KOPT-K1 (cell line): ENCODE measurements around the gene TOR1AIP2.

Source experiments
- H3K27ac ChIP-seq: fragments of 200-600 bp; sonication (generic); 2 replicates; pipeline ENCODE4 v1.5.1; 2016; ENCODE audit warnings: antibody characterized with exemption, mild to moderate bottlenecking, low read depth, low read length; ENCODE audit not compliant: poor library complexity, severe bottlenecking
- H3K36me3 ChIP-seq: fragments of 200-600 bp; sonication (generic); 2 replicates; pipeline ENCODE4 v1.5.1; 2017; ENCODE audit warnings: antibody characterized with exemption, mild to moderate bottlenecking, low read length, moderate library complexity; ENCODE audit not compliant: insufficient read depth
- H3K9me3 ChIP-seq: fragments of 200-600 bp; sonication (generic); 2 replicates; pipeline ENCODE4 v1.5.1; 2017; ENCODE audit warnings: antibody characterized with exemption, low read length, mild to moderate bottlenecking; ENCODE audit not compliant: insufficient read depth, poor library complexity, severe bottlenecking

The TOR1AIP2 gene

DNA sequence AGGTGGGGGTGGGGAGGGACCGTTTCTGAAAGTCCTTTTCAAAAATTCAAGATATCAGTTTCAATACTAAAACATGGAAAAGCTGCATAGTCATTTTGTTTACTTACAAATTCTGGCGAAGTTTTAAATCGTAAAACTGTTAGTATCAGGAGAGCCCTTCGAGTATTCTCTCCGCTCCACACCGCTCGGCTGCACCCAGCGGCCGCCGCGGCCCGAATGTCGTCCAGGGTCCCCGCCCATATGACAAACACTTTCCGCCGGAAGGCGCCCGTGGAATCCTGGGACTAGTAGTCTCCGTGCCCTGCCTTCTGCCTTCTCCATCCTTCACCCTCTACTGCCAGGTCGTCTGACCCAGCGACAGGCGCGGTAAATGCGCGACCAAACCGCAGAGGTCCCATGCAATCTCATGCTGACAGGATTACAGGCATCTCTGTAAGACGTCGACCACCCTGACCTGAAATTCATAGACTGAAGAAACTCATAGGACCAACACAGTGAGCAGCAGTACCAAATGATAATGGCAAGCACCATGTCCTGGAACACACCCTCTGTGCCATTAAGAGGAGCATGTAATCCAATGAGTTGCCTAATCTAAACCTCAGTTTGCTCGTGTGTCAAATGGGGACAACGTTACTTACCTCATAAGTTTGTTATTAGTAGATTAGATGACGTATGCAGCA, at the start of gene TOR1AIP2:
Gene TOR1AIP2 (minus strand): TSS at position 218 of the 680 bp plus-strand sequence. CDS start 25,138 bp downstream, outside the sequence.
- H3K9me3 ChIP-seq, result no peaks in the 10 kb centered on the region
- peaks cover 36% of the 10 kb centered on the region for H3K36me3 ChIP-seq
- H3K27ac ChIP-seq, result peak within 1 kb of the TSS; percentile 54

DNA sequence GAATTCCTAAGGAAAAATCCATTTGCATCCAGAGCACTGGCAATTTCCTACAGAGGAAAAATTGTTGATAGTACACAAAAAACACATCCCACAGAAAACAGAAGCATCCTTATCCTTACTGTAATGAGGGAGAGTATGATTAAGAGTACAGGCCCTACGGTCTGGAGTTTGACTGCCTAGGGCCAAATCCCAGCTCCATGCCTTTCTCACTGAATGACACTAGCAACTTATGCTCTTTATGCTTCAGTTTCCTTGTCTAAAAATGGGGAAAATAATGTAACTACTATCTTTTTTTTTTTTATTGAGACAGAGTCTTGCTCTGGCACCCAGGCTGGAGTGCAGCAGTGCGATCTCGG, 49.2 kb upstream of the TOR1AIP2 start:
- no peak overlapping the region for H3K27ac ChIP-seq

DNA sequence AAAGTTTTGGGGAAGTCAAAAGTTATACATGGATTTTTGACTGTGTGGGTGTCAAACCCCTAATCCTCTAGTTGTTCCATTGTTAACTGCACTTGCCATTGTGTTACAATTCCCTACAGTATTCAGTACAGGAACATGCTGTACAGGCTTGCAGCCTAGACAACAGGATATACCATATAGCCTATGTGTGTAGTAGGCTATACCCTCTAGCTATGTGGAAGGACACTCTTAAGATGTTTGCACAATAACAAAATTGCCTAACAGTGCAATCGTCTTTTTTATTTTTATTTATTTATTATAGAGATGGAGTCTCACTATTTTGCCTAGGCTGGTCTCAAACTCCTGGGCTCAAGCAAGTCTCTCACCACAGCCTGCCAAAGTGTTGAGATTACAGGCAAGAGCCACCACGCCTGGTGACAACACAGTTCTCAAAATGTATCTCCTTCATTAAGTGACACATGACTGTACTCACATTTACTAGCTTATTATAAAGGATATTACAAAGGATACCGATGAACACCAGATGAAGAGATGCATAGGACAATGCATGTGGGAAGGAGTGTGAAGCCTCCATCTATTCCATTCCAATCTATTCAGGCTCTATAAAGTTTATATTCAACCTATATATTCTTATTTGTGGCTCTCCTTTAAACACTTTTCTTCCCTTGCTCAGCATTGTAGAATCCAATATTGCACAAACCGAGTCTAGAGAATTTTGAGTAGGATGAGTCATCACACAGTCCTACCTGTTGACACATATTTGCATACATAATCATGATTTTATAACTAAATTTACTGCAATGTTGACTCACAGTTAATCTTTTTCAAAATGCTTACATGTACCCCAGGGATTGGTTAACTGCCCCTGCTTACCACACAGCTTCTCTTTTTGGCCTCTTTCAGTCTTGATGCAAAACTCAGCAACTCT, 48.6 kb upstream of the TOR1AIP2 start:
- peaks cover 14% of the 10 kb centered on the region; the same call in 1 of the 2 replicates for H3K36me3 ChIP-seq
- no peak overlapping the region for H3K27ac ChIP-seq
- no peaks in the 10 kb centered on the region for H3K9me3 ChIP-seq

More for the DNA sequence above, 49.2 kb upstream of the TOR1AIP2 start:
- Histone ChIP-seq H3K36me3 (peaks cover 7% of the 10 kb centered on the region; the same call in 1 of the 2 replicates), H3K9me3 (no peaks in the 10 kb centered on the region)

DNA sequence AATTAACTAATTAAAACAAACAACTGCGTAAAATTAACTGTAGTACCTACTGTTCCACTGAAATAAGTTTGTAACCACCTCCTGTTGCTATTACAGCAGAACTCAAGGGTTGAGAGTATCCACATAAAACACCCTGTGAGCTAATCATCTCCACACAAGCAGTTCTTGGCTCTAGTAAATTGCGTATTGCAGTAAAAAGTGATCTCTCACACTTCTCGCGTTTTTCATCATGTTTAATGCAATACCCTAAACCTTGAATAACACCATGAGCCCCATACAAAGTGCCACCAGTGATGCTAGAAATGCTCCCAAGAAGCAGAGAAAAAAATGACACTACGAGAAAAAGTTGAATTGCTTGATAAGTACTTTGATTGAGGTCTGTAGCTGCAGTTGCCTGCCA, 47.7 kb upstream of the TOR1AIP2 start:
- Histone ChIP-seq H3K9me3 (no peaks in the 10 kb centered on the region), H3K36me3 (peaks cover 22% of the 10 kb centered on the region; the same call in 1 of the 2 replicates), H3K27ac (no peak overlapping the region)

DNA sequence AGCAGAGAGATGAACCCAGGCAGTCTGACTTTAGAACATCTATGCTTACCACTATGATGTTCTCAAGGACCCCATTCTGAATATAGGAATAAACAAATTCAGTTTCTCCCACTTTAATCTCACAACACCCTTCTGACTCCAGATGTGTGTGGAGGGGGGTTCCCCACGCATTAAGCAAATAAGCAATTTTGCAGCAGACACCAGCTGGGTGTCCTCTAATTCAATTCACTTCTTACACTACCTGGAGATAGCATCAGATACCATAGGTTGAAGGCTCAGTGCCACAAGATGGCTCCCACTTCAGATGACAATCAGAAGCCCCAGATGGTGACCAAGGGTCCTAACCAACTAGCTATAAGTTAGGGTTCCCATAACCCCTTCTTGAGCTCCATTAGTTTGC, 46.7 kb upstream of the TOR1AIP2 start:
- no peak overlapping the region for H3K27ac ChIP-seq
- peaks cover 31% of the 10 kb centered on the region for H3K36me3 ChIP-seq
- H3K9me3 ChIP-seq, result no peaks in the 10 kb centered on the region

DNA sequence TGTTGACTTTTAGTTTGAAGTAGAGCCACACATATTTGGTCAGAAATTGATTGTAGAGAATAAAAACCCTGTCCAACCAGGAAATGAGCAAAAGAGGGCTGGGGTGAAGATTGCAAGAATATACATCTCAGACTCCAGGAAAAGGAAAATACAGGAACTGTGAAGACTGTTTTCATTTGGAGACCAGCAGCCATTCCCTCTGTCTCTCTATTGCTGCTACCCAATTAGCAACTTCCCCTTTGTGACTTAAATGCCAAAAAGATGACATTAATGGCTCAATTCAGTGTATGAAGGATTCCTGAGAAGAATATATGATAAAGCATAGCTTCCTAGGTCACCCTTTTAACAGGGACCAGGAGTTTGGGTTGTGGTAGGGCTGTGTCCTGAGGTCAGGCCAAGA, 45.4 kb upstream of the TOR1AIP2 start:
- Histone ChIP-seq H3K9me3 (no peaks in the 10 kb centered on the region), H3K36me3 (peaks cover 43% of the 10 kb centered on the region), H3K27ac (no peak overlapping the region)

DNA sequence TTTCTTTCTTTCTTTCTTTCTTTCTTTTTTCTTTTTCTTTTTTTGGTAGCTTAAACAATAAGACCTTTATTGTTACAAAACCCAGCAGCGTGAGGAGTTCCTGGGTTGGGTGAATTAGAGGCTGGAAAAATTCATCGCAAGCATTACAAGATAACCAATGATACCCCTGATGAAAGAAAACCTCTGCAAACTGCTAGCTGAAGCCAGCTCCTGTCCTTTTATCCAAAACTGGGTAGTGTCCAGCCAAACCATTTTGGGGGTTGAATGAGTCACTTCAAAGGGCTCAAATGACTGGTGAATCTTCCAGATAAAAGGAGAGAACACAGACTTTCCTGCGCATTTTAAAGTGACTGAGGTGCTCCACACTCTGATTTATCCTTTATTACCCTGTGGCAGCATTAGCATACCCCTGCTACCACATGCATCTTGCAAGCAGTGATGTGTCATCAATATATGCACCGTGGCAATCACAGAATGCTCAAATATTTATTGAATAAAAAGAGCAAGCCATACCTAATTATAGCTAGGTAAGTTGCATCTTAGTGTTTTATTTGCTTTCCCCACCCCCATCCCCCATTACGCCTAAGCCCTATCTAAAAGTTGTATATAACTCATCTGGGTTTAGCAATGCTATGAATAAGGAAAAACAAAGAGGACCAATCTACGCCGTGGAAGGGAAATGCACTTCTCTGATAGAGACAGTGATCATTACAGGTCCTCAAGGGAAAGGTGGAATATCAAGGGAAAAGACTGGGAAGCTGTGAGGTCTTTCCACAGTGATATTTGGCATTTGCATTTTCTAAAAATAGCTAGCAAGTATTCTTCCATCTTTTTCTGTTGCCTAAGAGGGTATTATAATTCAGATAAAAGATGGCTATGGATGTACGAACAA, 44.6 kb upstream of the TOR1AIP2 start:
- peaks cover 51% of the 10 kb centered on the region for H3K36me3 ChIP-seq
- no peak overlapping the region for H3K27ac ChIP-seq
- no peaks in the 10 kb centered on the region for H3K9me3 ChIP-seq

DNA sequence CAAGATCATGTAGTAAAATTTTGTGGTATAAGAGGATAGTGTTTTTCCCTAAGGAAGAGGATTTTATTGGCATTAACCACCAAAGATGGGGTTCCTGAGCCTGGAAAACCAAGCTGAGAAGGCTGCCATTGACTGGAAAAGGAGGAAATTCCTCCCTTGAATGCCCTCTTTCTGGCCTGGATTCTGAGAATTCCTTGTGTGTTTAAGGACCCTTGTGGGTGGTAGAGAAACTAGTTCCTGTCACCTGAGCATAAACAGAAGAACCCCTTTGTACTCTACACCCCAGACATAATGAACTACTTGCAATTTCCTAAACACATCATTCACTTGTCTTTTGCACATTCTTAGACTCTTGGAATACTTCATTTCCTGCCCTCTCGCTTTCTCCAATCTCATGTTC, 43.9 kb upstream of the TOR1AIP2 start:
- Histone ChIP-seq H3K36me3 (peaks cover 53% of the 10 kb centered on the region), H3K27ac (no peak overlapping the region), H3K9me3 (no peaks in the 10 kb centered on the region)

DNA sequence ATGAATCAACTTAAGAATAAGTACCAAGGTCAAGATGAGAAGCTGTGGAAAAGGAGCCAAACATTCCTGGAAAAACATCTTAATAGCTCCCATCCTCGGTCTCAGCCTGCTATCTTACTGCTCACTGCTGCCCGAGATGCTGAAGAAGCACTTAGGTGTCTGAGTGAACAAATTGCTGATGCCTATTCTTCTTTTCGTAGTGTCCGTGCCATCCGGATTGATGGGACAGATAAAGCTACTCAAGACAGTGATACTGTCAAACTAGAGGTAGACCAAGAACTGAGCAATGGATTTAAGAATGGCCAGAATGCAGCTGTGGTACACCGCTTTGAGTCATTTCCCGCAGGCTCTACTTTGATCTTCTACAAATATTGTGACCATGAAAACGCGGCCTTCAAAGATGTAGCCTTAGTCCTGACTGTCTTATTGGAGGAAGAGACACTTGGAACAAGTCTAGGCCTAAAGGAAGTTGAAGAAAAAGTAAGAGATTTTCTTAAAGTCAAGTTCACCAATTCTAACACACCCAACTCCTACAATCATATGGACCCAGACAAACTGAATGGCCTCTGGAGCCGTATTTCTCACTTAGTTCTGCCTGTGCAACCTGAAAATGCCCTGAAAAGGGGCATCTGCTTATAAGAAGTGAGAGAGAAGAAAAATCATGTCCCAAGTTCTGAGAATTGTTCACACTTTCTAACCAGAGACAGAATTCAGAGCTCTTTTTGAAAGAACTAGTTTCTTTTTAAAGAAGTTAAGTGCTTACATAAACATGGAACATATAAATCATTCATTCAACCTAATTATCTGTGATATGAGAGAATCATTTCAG, 40.2 kb upstream of the TOR1AIP2 start:
- no peaks in the 10 kb centered on the region for H3K9me3 ChIP-seq
- peaks cover 87% of the 10 kb centered on the region for H3K36me3 ChIP-seq
- no peak overlapping the region for H3K27ac ChIP-seq

DNA sequence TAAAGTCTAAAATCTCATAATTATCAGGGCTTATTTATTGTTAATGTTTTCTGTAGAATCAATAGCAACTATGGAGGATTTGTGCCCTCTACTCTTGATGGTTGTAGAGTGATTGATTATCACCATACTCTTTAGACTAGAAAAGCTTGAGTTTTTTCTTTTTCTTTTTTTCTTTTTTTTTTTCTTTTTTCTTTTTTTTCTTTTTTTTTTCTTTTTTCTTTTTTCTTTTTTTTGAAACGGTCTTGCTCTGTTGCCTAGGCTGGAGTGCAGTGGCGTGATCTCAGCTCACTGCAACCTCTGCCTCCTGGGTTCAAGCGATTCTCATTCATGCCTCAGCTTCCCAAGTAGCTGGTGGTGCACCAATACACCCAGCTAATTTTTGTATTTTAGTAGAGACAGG, 34.2 kb upstream of the TOR1AIP2 start:
- H3K27ac ChIP-seq, result no peak overlapping the region
- peaks cover 85% of the 10 kb centered on the region for H3K36me3 ChIP-seq
- H3K9me3 ChIP-seq, result no peaks in the 10 kb centered on the region

DNA sequence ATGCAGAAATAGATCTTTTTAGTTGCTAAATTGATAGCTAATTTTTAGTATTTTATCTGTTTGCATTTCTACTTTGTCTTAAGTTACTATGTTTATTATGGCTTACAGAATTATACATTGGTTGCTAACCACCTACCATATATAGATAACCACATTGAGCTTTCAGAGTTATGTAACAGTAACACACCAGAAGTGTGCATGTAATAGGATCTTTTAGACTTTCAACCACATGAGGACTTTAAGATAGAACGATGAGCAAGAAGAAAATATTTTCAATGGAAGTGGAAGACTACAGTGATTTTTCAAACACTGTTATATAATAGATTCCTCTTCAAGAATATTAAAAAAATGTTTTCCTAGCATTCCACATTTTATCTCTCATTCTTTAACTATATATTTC, 33.3 kb upstream of the TOR1AIP2 start:
- H3K9me3 ChIP-seq, result no peaks in the 10 kb centered on the region
- no peak overlapping the region for H3K27ac ChIP-seq
- peaks cover 86% of the 10 kb centered on the region for H3K36me3 ChIP-seq

DNA sequence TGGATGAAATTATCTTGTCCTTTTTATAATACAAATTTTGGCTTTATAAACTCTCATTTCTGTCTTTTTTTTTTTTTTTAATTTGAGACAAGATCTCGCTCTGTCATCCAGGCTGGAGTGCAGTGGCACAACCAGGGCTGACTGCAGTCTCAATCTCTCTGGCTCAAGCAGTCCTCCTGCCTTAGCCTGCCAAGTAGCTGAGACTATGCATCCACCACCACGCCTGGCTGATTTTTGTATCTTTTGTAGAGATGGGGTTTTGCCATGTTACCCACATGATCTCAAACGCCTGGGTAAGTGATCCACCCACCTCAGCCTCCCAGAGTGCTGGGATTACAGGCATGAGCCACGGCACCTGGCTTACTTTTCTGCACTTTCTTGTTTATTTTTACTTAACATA, 12.0 kb upstream of the TOR1AIP2 start:
- H3K36me3 ChIP-seq, result peaks cover 100% of the 10 kb centered on the region

DNA sequence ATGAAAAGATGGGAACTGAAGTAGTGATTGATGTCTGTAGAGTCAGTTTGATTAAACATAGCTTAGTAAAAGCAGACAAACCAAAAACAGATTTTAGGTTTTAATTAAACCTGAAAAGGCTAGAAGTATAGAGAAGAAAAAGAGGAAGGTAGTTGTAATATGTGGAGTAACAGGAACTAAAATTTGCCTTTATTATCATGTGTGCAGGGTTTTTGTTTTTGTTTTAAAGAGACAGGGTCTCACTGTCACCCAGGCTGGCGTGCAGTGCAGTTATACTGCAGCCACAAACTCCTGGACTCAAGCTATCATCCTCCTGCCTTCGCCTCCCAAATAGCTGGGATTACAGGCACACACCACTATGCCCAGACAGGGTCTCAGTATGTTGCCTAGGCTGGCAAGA, 10.5 kb upstream of the TOR1AIP2 start:
- Histone ChIP-seq H3K9me3 (no peaks in the 10 kb centered on the region), H3K36me3 (peaks cover 88% of the 10 kb centered on the region), H3K27ac (no peak overlapping the region)

More for the DNA sequence above, 12.0 kb upstream of the TOR1AIP2 start:
- H3K27ac ChIP-seq, result no peak overlapping the region
- no peaks in the 10 kb centered on the region for H3K9me3 ChIP-seq

DNA sequence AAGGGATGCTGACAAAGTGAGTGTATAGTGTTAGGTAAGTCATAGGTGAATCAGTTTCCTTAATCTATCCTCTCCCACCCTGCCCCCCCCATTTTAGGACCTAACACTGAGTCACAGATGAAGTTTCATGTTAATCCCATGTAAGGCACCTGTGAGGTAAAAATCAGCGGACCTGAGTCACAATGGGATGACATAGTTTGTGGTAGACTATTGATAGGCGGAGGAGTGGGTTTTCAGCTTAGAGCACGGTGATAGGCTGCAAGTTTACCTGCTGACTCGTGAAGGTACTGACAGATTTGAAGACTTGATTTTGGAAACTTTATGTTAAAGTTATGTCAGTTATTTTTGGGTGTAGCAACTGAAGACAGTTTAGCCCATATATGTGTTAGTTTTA, 6.1 kb upstream of the TOR1AIP2 start:
- H3K36me3 ChIP-seq, result peaks cover 45% of the 10 kb centered on the region
- peak overlapping the region; percentile 95 for H3K27ac ChIP-seq
- H3K9me3 ChIP-seq, result no peaks in the 10 kb centered on the region
